BLaER1 treated with 17β-estradiol and CSF1 and Interleukin-3, amounts not matched to agents 10 nM and 100 nM (cell line): ENCODE data around the gene DUS1L.

Experiments
- H3K27ac ChIP-seq, 11 experiments: shearing (Covaris generic); formaldehyde crosslinking; 2 replicates each; pipeline ENCODE4 v1.8.1; 2022
- H3K27me3 ChIP-seq, 11 experiments: shearing (Covaris generic); formaldehyde crosslinking; 2 replicates each; pipeline ENCODE4 v1.8.1; 2022
- H3K36me3 ChIP-seq, 11 experiments: shearing (Covaris generic); formaldehyde crosslinking; 2 replicates each; pipeline ENCODE4 v1.8.1; 2022
- H3K4me1 ChIP-seq, 10 experiments: shearing (Covaris generic); formaldehyde crosslinking; 2 replicates each; pipeline ENCODE4 v1.8.1; 2022
- H3K4me2 ChIP-seq, 11 experiments: shearing (Covaris generic); formaldehyde crosslinking; 2 replicates each; pipeline ENCODE4 v1.8.1; 2022
- H3K4me3 ChIP-seq, 10 experiments: shearing (Covaris generic); formaldehyde crosslinking; 2 replicates each; pipeline ENCODE4 v1.8.1; 2022
- H3K9ac ChIP-seq, 11 experiments: shearing (Covaris generic); formaldehyde crosslinking; 2 replicates each; pipeline ENCODE4 v1.8.1; 2022
- H3K9me3 ChIP-seq, 11 experiments: shearing (Covaris generic); formaldehyde crosslinking; replicated peaks in 1 of 11; 2 replicates each; pipeline ENCODE4 v1.8.1; 2022
- H4K20me1 ChIP-seq, 11 experiments: shearing (Covaris generic); formaldehyde crosslinking; 2 replicates each; pipeline ENCODE4 v1.8.1; 2022
- Cebpa-rat ChIP-seq, 11 experiments: shearing (Covaris generic); IDR thresholded peaks; 2 replicates each; pipeline ENCODE4 v1.8.1; 2022

DUS1L gene

DNA sequence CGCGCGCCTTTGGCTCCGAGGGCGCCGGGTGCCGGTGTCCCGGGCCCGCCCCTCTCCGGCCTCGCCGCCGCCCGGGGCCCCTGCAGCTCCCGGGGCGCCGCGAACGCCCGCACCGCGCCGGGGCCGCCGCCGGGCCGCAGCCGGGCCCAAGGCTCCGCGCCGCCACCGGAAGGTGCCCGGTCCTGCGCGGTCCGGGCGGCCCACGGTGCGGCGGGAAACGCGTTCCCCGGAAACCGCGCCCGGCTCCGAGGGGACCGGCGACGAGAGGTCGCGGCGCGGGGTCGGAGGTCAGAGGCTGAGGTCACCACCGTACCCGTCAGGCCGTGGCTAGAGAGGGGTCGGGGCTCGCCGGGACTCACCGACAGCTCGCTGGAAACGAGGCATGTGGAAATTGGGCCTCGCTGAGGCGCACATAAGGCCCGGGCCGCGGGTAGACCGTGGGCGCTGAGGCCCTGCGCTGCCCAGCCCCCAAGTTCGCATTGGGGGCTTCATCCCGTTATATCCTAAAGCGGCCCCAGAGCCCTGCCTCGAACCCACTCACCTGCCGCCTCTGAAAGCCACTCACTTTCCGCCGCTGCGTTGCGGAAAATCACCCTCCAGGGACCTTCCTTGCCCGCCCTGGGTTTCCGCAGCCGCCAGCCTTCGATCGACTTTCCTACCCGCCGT, at the start of gene DUS1L:
Gene DUS1L (minus strand): TSS at position 167 of the 666 bp plus-strand sequence. CDS start 745 bp downstream, outside the sequence.
- Histone ChIP-seq H3K9ac (peak within 1 kb of the TSS; percentile 94 to 99 (median 97)), H3K9me3 (no peaks in the 10 kb centered on the region), H4K20me1 (peaks cover 0 to 43% (median 37%) of the 10 kb centered on the region in 11 experiments; a peak in 17 of 22 replicates), H3K36me3 (peaks cover 31 to 39% (median 34%) of the 10 kb centered on the region in 11 experiments), H3K4me2 (peak within 1 kb of the TSS; percentile 92 to 100 (median 98)), H3K4me1 (peaks cover 27 to 38% (median 31%) of the 10 kb centered on the region in 10 experiments), H3K4me3 (peak within 1 kb of the TSS; percentile 84 to 99 (median 98)), H3K27ac (peak within 1 kb of the TSS; percentile 90 to 96 (median 94)), H3K27me3 (no peaks in the 10 kb centered on the region)
- no peak for TF ChIP-seq Cebpa-rat (IDR thresholded peaks at IDR 0.05)

DNA sequence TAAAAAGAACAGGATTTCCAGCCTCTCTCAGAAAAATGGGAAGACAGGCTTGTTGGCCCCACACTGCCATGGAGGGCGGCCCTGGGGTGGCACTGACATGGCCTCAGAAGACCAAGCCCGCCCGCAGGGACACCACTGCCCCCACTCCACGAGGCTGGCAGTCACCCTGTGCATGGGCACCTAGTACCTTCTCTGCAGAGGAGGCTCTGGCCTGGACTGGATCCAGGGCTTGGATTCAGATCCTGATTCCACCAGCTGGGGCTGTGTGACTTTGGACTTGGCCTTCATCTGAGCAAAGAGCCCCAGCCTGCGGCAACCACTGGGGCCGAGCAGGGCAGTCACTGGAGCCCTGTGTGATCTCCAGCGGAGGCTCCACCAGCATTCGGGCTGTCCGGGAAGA, 49.3 kb upstream of the DUS1L start:
- no peak overlapping the region for H3K4me3 ChIP-seq
- no peaks in the 10 kb centered on the region; a peak in 1 of 22 replicates for H4K20me1 ChIP-seq
- H3K4me1 ChIP-seq = peaks cover 0 to 9% (median 8%) of the 10 kb centered on the region in 10 experiments; a peak in 19 of 20 replicates
- peaks cover 0 to 20% (median 9%) of the 10 kb centered on the region in 11 experiments; a peak in 5 of 22 replicates for H3K36me3 ChIP-seq
- H3K9me3 ChIP-seq = no peaks in the 10 kb centered on the region
- TF ChIP-seq Cebpa-rat (IDR thresholded peaks at IDR 0.05) = no peak
- no peak overlapping the region for H3K4me2 ChIP-seq
- H3K9ac ChIP-seq = no peak overlapping the region
- H3K27me3 ChIP-seq = no peaks in the 10 kb centered on the region
- no peak overlapping the region for H3K27ac ChIP-seq

- no peaks in the 10 kb centered on the region for H4K20me1 ChIP-seq
- peaks cover 0 to 20% (median 9%) of the 10 kb centered on the region in 11 experiments; a peak in 5 of 22 replicates for H3K36me3 ChIP-seq
- no peak for TF ChIP-seq Cebpa-rat (IDR thresholded peaks at IDR 0.05)
- peaks cover 0 to 5% (median 4%) of the 10 kb centered on the region in 10 experiments; a peak in 18 of 20 replicates for H3K4me1 ChIP-seq
- no peak overlapping the region for H3K4me2 ChIP-seq
- H3K9ac ChIP-seq = no peak overlapping the region; a peak in 1 of 22 replicates
- no peaks in the 10 kb centered on the region for H3K27me3 ChIP-seq
- H3K27ac ChIP-seq = no peak overlapping the region
- no peaks in the 10 kb centered on the region for H3K9me3 ChIP-seq
- no peak overlapping the region for H3K4me3 ChIP-seq
These were observed 48.8 kb upstream of the DUS1L start for GRCh38 chr17:82114447-82114846.

DNA sequence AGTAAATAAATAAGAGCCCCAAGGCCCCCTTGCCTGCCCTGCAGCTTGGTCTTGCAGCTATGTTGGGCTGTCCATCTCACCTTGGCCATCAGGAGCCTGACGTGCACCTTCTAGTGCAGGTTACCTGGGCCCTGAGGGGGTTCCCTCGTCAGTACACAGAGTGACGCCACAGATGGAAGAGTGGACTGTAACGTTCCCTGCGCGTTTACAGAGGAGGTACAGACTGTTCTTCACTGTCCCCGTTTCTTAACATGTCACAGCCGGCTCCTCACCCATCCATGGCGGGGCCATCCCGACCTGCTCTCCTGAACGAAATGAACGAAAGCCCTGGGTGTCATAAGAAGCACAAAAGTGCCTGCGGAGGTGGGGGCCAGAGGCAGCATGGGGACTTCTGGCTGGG, 48.3 kb upstream of the DUS1L start:
- Histone ChIP-seq H4K20me1 (no peaks in the 10 kb centered on the region), H3K4me2 (no peak overlapping the region), H3K27ac (no peak overlapping the region), H3K9ac (no peak overlapping the region; a peak in 1 of 22 replicates), H3K36me3 (peaks cover 0 to 20% (median 9%) of the 10 kb centered on the region in 11 experiments; a peak in 5 of 22 replicates), H3K4me3 (no peak overlapping the region), H3K9me3 (no peaks in the 10 kb centered on the region), H3K4me1 (peaks cover 2 to 6% (median 3%) of the 10 kb centered on the region in 10 experiments), H3K27me3 (no peaks in the 10 kb centered on the region)
- no peak for TF ChIP-seq Cebpa-rat (IDR thresholded peaks at IDR 0.05)

GRCh38 chr17:82113422-82113821, 47.8 kb upstream of the DUS1L start:
- TF ChIP-seq Cebpa-rat (IDR thresholded peaks at IDR 0.05) = no peak
- H4K20me1 ChIP-seq = no peaks in the 10 kb centered on the region
- H3K4me2 ChIP-seq = no peak overlapping the region
- H3K4me1 ChIP-seq = peaks cover 8 to 12% (median 9%) of the 10 kb centered on the region in 10 experiments
- H3K27ac ChIP-seq = no peak overlapping the region
- no peaks in the 10 kb centered on the region for H3K9me3 ChIP-seq
- H3K4me3 ChIP-seq = no peak overlapping the region
- H3K27me3 ChIP-seq = no peaks in the 10 kb centered on the region
- no peak overlapping the region for H3K9ac ChIP-seq
- H3K36me3 ChIP-seq = peaks cover 0 to 20% (median 9%) of the 10 kb centered on the region in 11 experiments; a peak in 5 of 22 replicates

- no peak overlapping the region; a peak in 1 of 22 replicates for H3K9ac ChIP-seq
- H3K27me3 ChIP-seq = no peaks in the 10 kb centered on the region
- no peaks in the 10 kb centered on the region for H3K9me3 ChIP-seq
- H3K4me3 ChIP-seq = no peak overlapping the region
- H4K20me1 ChIP-seq = no peaks in the 10 kb centered on the region
- H3K4me1 ChIP-seq = peaks cover 13 to 17% (median 14%) of the 10 kb centered on the region in 10 experiments
- peaks cover 0 to 20% (median 9%) of the 10 kb centered on the region in 11 experiments; a peak in 5 of 22 replicates for H3K36me3 ChIP-seq
- H3K27ac ChIP-seq = no peak overlapping the region
- no peak overlapping the region for H3K4me2 ChIP-seq
- TF ChIP-seq Cebpa-rat (IDR thresholded peaks at IDR 0.05) = no peak
These were observed 47.3 kb upstream of the DUS1L start for GRCh38 chr17:82112914-82113311.

GRCh38 chr17:82112181-82112913, 46.7 kb upstream of the DUS1L start:
- no peaks in the 10 kb centered on the region for H3K27me3 ChIP-seq
- peaks cover 18 to 22% (median 19%) of the 10 kb centered on the region in 10 experiments for H3K4me1 ChIP-seq
- peaks cover 0 to 20% (median 9%) of the 10 kb centered on the region in 11 experiments; a peak in 5 of 22 replicates for H3K36me3 ChIP-seq
- no peak overlapping the region for H3K4me2 ChIP-seq
- H3K4me3 ChIP-seq = no peak overlapping the region
- no peak overlapping the region for H3K27ac ChIP-seq
- no peaks in the 10 kb centered on the region for H4K20me1 ChIP-seq
- TF ChIP-seq Cebpa-rat (IDR thresholded peaks at IDR 0.05) = no peak
- H3K9me3 ChIP-seq = no peaks in the 10 kb centered on the region
- H3K9ac ChIP-seq = no peak overlapping the region; a peak in 1 of 22 replicates

DNA sequence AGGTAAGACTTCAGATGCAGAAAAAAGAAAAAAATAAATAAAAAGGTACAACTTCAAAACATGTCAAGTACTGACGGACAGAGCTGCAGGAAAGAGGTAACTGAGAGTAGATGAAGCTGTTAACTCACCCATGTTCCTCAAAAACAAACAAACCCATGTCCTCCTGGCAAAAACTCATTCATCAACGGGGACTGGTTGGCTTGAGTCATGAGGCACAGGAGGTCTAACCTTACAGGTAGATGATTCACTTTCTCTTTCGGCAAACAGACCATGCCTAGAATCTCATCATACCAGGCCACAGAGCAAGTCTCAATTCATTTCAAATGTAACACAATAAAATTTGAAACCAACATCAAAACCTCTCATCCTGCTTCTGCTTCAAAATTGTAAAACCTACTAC, 44.7 kb upstream of the DUS1L start:
- H3K27ac ChIP-seq = no peak overlapping the region
- no peak for TF ChIP-seq Cebpa-rat (IDR thresholded peaks at IDR 0.05)

DNA sequence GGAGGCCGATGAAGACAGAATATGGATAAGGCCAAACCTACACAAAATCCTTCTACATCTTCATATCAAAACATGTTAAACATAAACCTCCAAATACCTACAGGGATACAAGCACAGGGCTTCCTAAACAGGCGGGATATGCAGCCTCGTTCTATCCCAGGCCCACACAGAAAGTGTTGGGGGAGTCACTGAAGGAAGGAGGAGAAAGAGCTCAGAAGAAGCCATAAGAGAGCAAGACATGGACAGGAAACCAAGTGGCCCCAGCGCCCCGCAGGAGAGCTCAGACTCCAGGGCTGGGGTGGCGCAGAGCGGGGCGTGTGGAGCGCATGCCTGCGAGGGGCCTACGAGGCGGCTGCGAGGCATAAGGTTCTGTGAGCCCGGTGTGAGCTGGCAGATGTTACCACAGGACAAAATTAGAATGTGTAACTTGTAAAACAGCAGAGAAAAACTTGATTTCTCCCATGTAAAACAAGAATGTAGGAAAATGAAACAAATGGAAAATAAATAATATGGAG, 43.4 kb upstream of the DUS1L start:
- H3K9ac ChIP-seq = peak overlapping the region in 3 of 11 experiments; percentile 4 to 20 (median 18); a peak in 4 of 22 replicates

More for the DNA sequence above, 44.7 kb upstream of the DUS1L start:
- no peak overlapping the region for H3K9ac ChIP-seq
- no peak overlapping the region for H3K4me2 ChIP-seq
- H3K4me3 ChIP-seq = no peak overlapping the region
- H4K20me1 ChIP-seq = no peaks in the 10 kb centered on the region
- H3K4me1 ChIP-seq = peaks cover 39 to 43% (median 40%) of the 10 kb centered on the region in 10 experiments
- peaks cover 0 to 20% (median 9%) of the 10 kb centered on the region in 11 experiments; a peak in 5 of 22 replicates for H3K36me3 ChIP-seq
- H3K9me3 ChIP-seq = no peaks in the 10 kb centered on the region
- no peaks in the 10 kb centered on the region for H3K27me3 ChIP-seq

More for the DNA sequence above, 43.4 kb upstream of the DUS1L start:
- Histone ChIP-seq H3K27ac (no peak overlapping the region), H3K4me1 (peaks cover 47 to 55% (median 51%) of the 10 kb centered on the region in 10 experiments), H3K4me2 (peak overlapping the region; percentile 87 to 99 (median 95)), H3K36me3 (peaks cover 0 to 20% (median 9%) of the 10 kb centered on the region in 11 experiments; a peak in 5 of 22 replicates), H3K9me3 (no peaks in the 10 kb centered on the region), H4K20me1 (no peaks in the 10 kb centered on the region), H3K27me3 (no peaks in the 10 kb centered on the region), H3K4me3 (no peak overlapping the region)
- no peak for TF ChIP-seq Cebpa-rat (IDR thresholded peaks at IDR 0.05)
